ENCODE measurements around the gene CD38.

GRCh38 chr4:15742083-15742582, 36.0 kb upstream of the CD38 start:
- TF ChIP-seq, protein P1, sequence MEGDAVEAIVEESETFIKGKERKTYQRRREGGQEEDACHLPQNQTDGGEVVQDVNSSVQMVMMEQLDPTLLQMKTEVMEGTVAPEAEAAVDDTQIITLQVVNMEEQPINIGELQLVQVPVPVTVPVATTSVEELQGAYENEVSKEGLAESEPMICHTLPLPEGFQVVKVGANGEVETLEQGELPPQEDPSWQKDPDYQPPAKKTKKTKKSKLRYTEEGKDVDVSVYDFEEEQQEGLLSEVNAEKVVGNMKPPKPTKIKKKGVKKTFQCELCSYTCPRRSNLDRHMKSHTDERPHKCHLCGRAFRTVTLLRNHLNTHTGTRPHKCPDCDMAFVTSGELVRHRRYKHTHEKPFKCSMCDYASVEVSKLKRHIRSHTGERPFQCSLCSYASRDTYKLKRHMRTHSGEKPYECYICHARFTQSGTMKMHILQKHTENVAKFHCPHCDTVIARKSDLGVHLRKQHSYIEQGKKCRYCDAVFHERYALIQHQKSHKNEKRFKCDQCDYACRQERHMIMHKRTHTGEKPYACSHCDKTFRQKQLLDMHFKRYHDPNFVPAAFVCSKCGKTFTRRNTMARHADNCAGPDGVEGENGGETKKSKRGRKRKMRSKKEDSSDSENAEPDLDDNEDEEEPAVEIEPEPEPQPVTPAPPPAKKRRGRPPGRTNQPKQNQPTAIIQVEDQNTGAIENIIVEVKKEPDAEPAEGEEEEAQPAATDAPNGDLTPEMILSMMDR (IDR thresholded peaks at IDR 0.05): no peak
- TF ChIP-seq POLR2A (IDR thresholded peaks at IDR 0.05): no peak
